K562 (cell line): ENCODE results near the gene CHTOP.

Experiments
- BHLHE40 ChIP-seq: IDR thresholded peaks from 2 replicates; pipeline ENCODE4 v1.6.1; 2011; ENCODE audit warnings: low read length, improper control_type of control experiment
- BRCA1 ChIP-seq, 2 experiments: fragments of 450-650 bp in 1 of 2; sonication (generic) in 1 of 2; formaldehyde crosslinking in 1 of 2; IDR thresholded peaks; 2 replicates each; pipeline versions ENCODE4 v1.5.0 to v1.6.1; 2017 to 2020; ENCODE audit warnings: mild to moderate bottlenecking in 1 of 2, missing genetic modification reagents in 1 of 2
- GATAD2A ChIP-seq: fragments of 450-650 bp; IDR thresholded peaks from 2 replicates; pipeline ENCODE4 v1.6.1; 2017
- JUN ChIP-seq, 2 experiments: sonication (generic) in 1 of 2; formaldehyde crosslinking in 1 of 2; IDR thresholded peaks; 2 replicates each; pipeline versions ENCODE4 v1.6.1 to v1.8.0; 2012 to 2022; ENCODE audit warnings: borderline replicate concordance in 2 of 2, mild to moderate bottlenecking in 2 of 2, improper control_type of control experiment in 1 of 2, low read depth in 1 of 2, low read length in 1 of 2, missing genetic modification reagents in 1 of 2
- MEF2A ChIP-seq: IDR thresholded peaks from 2 replicates; pipeline ENCODE4 v1.6.1; 2011; ENCODE audit warnings: low read depth, mild to moderate bottlenecking, low read length, moderate library complexity; ENCODE audit not compliant: control insufficient read depth
- TARDBP ChIP-seq: fragments of 450-650 bp; IDR thresholded peaks from 2 replicates; pipeline ENCODE4 v1.6.1; 2016
- TF ChIP-seq, protein P1 (sequence below), 2 experiments: IDR thresholded peaks; 2 replicates each; pipeline ENCODE4 v1.6.1; 2012; ENCODE audit warnings: improper control_type of control experiment in 2 of 2, low read depth in 2 of 2, low read length in 2 of 2, borderline replicate concordance in 1 of 2
- TF ChIP-seq, protein P2 (sequence below): sonication (generic); formaldehyde crosslinking; IDR thresholded peaks from 2 replicates; pipeline ENCODE4 v1.4.0; 2020; ENCODE audit warnings: mild to moderate bottlenecking, missing genetic modification reagents

GRCh38 chr1:153606194-153606593, 27.7 kb upstream of the CHTOP start:
- no peak for TF ChIP-seq GATAD2A
- TF ChIP-seq, protein P1, sequence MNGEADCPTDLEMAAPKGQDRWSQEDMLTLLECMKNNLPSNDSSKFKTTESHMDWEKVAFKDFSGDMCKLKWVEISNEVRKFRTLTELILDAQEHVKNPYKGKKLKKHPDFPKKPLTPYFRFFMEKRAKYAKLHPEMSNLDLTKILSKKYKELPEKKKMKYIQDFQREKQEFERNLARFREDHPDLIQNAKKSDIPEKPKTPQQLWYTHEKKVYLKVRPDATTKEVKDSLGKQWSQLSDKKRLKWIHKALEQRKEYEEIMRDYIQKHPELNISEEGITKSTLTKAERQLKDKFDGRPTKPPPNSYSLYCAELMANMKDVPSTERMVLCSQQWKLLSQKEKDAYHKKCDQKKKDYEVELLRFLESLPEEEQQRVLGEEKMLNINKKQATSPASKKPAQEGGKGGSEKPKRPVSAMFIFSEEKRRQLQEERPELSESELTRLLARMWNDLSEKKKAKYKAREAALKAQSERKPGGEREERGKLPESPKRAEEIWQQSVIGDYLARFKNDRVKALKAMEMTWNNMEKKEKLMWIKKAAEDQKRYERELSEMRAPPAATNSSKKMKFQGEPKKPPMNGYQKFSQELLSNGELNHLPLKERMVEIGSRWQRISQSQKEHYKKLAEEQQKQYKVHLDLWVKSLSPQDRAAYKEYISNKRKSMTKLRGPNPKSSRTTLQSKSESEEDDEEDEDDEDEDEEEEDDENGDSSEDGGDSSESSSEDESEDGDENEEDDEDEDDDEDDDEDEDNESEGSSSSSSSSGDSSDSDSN (IDR thresholded peaks at IDR 0.05; ENCODE audit: borderline replicate concordance in 1 of 2, low read depth in 2 of 2, low read length in 2 of 2) = no peak
- no peak for TF ChIP-seq JUN (IDR thresholded peaks at IDR 0.05; ENCODE audit: borderline replicate concordance, low read depth, low read length)
- no peak for TF ChIP-seq JUN (CRISPR knock-in tag; IDR thresholded peaks at IDR 0.05; ENCODE audit: borderline replicate concordance)
- TF ChIP-seq BRCA1 (IDR thresholded peaks at IDR 0.05) = no peak
- no peak for TF ChIP-seq BRCA1 (CRISPR knock-in tag; IDR thresholded peaks at IDR 0.05)
- TF ChIP-seq MEF2A = no peak
- TF ChIP-seq, protein P2, sequence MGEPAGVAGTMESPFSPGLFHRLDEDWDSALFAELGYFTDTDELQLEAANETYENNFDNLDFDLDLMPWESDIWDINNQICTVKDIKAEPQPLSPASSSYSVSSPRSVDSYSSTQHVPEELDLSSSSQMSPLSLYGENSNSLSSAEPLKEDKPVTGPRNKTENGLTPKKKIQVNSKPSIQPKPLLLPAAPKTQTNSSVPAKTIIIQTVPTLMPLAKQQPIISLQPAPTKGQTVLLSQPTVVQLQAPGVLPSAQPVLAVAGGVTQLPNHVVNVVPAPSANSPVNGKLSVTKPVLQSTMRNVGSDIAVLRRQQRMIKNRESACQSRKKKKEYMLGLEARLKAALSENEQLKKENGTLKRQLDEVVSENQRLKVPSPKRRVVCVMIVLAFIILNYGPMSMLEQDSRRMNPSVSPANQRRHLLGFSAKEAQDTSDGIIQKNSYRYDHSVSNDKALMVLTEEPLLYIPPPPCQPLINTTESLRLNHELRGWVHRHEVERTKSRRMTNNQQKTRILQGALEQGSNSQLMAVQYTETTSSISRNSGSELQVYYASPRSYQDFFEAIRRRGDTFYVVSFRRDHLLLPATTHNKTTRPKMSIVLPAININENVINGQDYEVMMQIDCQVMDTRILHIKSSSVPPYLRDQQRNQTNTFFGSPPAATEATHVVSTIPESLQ = no peak
- TF ChIP-seq TARDBP = no peak
- TF ChIP-seq BHLHE40 = no peak
